Measurements from ENCODE around the gene DBN1. TPM values are rescaled to one million over a fixed set of nuclear protein-coding genes. Genes with fewer than 3 reads are reported as not detected.

The DBN1 gene
- total RNA-seq, 4 donors from 2014 or later = 10.1 to 201 (median 17.4) TPM

- in situ Hi-C loops (cut with MboI; ENCODE audit: low pct_ligation_motif_present in 1 of 4, low pct_unique_long_range_greater_than_20kb in 1 of 4, low sequenced_read_pairs in 3 of 4) = loop anchor here in 1 of 4 donors (25.0 kb wide), 1 partner anchor 126 kb away; the partner anchor contains the start of gene SLC34A1
Measured at GRCh38 chr5:177512736-177513380, 39.4 kb upstream of the DBN1 start.

DNA sequence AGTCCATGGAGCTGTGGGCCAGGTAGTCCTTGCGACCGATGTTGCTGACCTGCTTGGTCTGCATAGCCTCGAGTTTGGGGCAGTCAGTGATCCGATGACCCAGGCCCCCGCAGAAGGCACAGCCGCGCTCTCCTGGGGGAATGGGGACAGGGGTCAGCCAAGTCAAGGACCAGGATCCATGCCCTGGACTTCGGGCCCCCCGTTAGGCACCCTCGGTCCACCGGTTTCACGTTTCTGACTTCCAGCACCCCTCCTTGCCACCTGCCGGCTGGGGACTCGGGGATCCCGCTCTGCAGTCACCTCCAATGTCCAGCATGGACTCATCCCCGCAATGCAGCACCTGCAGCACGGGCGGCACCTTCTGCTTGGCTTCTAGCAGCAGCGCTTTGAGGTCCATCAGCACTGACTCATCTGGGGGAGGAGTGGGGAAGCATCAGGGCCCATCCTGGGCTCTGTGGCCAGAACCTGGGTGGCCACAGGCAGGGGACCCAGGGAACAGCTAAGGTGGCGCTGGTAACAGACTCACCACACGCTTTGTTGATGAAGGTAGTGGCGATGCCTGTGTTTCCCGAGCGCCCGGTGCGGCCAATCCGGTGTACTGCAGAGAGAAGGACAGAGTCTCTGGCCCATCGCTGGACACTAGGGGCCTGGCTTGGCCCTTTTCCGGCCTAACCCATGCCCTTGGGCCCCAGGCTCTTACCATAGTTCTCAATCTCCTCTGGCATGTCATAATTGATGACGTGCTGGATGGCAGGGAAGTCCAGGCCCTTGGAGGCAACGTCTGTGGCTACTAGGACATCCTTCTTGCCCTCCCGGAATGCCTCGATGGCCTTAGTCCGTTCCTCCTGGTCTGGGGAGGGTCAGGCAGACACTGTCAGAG lies 38.6 kb upstream of the DBN1 start:
- Histone ChIP-seq H3K9me3 (no peaks in the 10 kb centered on the region), H3K27me3 (no peaks in the 10 kb centered on the region), H3K27ac (no peak overlapping the region), H3K4me1 (peaks cover 8 to 18% (median 13%) of the 10 kb centered on the region in 4 donors), H3K36me3 (peaks cover 0 to 44% (median 14%) of the 10 kb centered on the region in 4 donors), H3K4me3 (no peak overlapping the region)
- intact Hi-C loops (cut with DNase I; ENCODE audit: low total_unique reads) = no loop called here
- DNase-seq = no peak
- WGBS, 2 donors (ENCODE audit: low coverage in 1 of 2) = 96% methylated on average over 33 of the region's 34 CpGs; no CpG with 5 or more reads in 1 of the 2 donors
- TF ChIP-seq, protein P1, sequence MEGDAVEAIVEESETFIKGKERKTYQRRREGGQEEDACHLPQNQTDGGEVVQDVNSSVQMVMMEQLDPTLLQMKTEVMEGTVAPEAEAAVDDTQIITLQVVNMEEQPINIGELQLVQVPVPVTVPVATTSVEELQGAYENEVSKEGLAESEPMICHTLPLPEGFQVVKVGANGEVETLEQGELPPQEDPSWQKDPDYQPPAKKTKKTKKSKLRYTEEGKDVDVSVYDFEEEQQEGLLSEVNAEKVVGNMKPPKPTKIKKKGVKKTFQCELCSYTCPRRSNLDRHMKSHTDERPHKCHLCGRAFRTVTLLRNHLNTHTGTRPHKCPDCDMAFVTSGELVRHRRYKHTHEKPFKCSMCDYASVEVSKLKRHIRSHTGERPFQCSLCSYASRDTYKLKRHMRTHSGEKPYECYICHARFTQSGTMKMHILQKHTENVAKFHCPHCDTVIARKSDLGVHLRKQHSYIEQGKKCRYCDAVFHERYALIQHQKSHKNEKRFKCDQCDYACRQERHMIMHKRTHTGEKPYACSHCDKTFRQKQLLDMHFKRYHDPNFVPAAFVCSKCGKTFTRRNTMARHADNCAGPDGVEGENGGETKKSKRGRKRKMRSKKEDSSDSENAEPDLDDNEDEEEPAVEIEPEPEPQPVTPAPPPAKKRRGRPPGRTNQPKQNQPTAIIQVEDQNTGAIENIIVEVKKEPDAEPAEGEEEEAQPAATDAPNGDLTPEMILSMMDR (IDR thresholded peaks at IDR 0.05) = no peak
- no peak for TF ChIP-seq POLR2A (IDR thresholded peaks at IDR 0.05)
- no peak for TF ChIP-seq EP300 (IDR thresholded peaks at IDR 0.05; ENCODE audit: low read depth)
- no peak for TF ChIP-seq POLR2AphosphoS5 (IDR thresholded peaks at IDR 0.05)
- in situ Hi-C loops (cut with MboI; ENCODE audit: low pct_ligation_motif_present in 1 of 4, low pct_unique_long_range_greater_than_20kb in 1 of 4, low sequenced_read_pairs in 3 of 4) = loop anchor here in 1 of 4 donors (25.0 kb wide), 1 partner anchor 125 kb away; the partner anchor contains the start of gene SLC34A1

More at GRCh38 chr5:177512736-177513380, 39.4 kb upstream of the DBN1 start:
- Histone ChIP-seq H3K4me1 (peaks cover 8 to 18% (median 13%) of the 10 kb centered on the region in 4 donors), H3K4me3 (no peak overlapping the region), H3K9me3 (no peaks in the 10 kb centered on the region), H3K27ac (no peak overlapping the region), H3K36me3 (peaks cover 0 to 44% (median 14%) of the 10 kb centered on the region in 4 donors), H3K27me3 (no peaks in the 10 kb centered on the region)
- 87% methylated on average over 16 of the region's 16 CpGs; no CpG with 5 or more reads in 1 of the 2 donors for WGBS, 2 donors (ENCODE audit: low coverage in 1 of 2)
- intact Hi-C loops (cut with DNase I; ENCODE audit: low total_unique reads) = no loop called here
- TF ChIP-seq, protein P1 (IDR thresholded peaks at IDR 0.05) = no peak
- no peak for TF ChIP-seq EP300 (IDR thresholded peaks at IDR 0.05; ENCODE audit: low read depth)
- no peak for DNase-seq

- intact Hi-C loops (cut with DNase I; ENCODE audit: low total_unique reads) = no loop called here
- 89% methylated on average over 5 of the region's 5 CpGs; no CpG with 5 or more reads in 1 of the 2 donors for WGBS, 2 donors (ENCODE audit: low coverage in 1 of 2)
Measured at GRCh38 chr5:177511181-177511580, 37.7 kb upstream of the DBN1 start.

More at GRCh38 chr5:177511181-177511580, 37.7 kb upstream of the DBN1 start:
- H3K27ac ChIP-seq = peak overlapping the region in 2 of 4 donors; percentile 54 to 56
- peaks cover 0 to 44% (median 14%) of the 10 kb centered on the region in 4 donors for H3K36me3 ChIP-seq
- TF ChIP-seq EP300 (IDR thresholded peaks at IDR 0.05; ENCODE audit: low read depth) = no peak
- TF ChIP-seq POLR2A (IDR thresholded peaks at IDR 0.05) = no peak
- TF ChIP-seq, protein P1 (IDR thresholded peaks at IDR 0.05) = no peak
- TF ChIP-seq POLR2AphosphoS5 (IDR thresholded peaks at IDR 0.05) = no peak
- H3K27me3 ChIP-seq = no peaks in the 10 kb centered on the region
- H3K9me3 ChIP-seq = no peaks in the 10 kb centered on the region
- in situ Hi-C loops (cut with MboI; ENCODE audit: low pct_ligation_motif_present in 1 of 4, low pct_unique_long_range_greater_than_20kb in 1 of 4, low sequenced_read_pairs in 3 of 4) = loop anchor here in 1 of 4 donors (25.0 kb wide), 1 partner anchor 124 kb away; the partner anchor contains the start of gene SLC34A1
- H3K4me1 ChIP-seq = peaks cover 8 to 17% (median 11%) of the 10 kb centered on the region in 4 donors
- no peak for DNase-seq
- no peak overlapping the region for H3K4me3 ChIP-seq

Measured in transverse colon (tissue), 4 donors.